ENCODE data around the gene MMP1. TPM values are rescaled to one million over a fixed set of nuclear protein-coding genes. Genes with fewer than 3 reads are reported as not detected.

The MMP1 gene
- total and polyA plus RNA-seq, 2 of the 4 experiments (the other 2 are of a cell fraction): 166 to 245 TPM

GRCh38 chr11:102830001-102830727, 32.2 kb upstream of the MMP1 start:
- no peaks in the 10 kb centered on the region for H3K79me1 ChIP-seq (ENCODE audit: low read depth in 1 of 2, low read length in 2 of 2)
- intact Hi-C loops (cut with micrococcal nuclease): no loop called here
- no peaks in the 10 kb centered on the region for H3K4me1 ChIP-seq (ENCODE audit: control insufficient read depth, insufficient read depth, low read length)
- 100% methylated on average over 1 of the region's 5 CpGs; no CpG with 5 or more reads in 1 of the 2 experiments for WGBS, 2 experiments (ENCODE audit: extremely low coverage in 2 of 2, insufficient read length in 1 of 2)
- no peaks in the 10 kb centered on the region for H4K20me1 ChIP-seq (ENCODE audit: insufficient read depth, low read length)
- H2BK120ac ChIP-seq (ENCODE audit: low read depth, low read length): no peak overlapping the region
- no peak overlapping the region for H2BK15ac ChIP-seq (ENCODE audit: low read depth, low read length)
- no peak overlapping the region for H2BK5ac ChIP-seq (ENCODE audit: low read depth, low read length, poor library complexity, severe bottlenecking)
- no peak for TF ChIP-seq ELK1 (IDR thresholded peaks at IDR 0.05; ENCODE audit: borderline replicate concordance, low read depth, low read length)
- TF ChIP-seq CHD1 (IDR thresholded peaks at IDR 0.05; ENCODE audit: low read depth, low read length): no peak
- no peak for TF ChIP-seq MAFK (IDR thresholded peaks at IDR 0.05; ENCODE audit: low read depth, low read length)
- TF ChIP-seq POLR2A (IDR thresholded peaks at IDR 0.05; ENCODE audit: low read depth, low read length): no peak
- no peak for TF ChIP-seq MAZ (IDR thresholded peaks at IDR 0.05; ENCODE audit: borderline replicate concordance, low read depth, low read length)
- no peak for TF ChIP-seq NFE2L2 (IDR thresholded peaks at IDR 0.05; ENCODE audit: low read depth, low read length)
- no peak for TF ChIP-seq RAD21 (IDR thresholded peaks at IDR 0.05; ENCODE audit: low read length)
- no peak for TF ChIP-seq RCOR1 (IDR thresholded peaks at IDR 0.05; ENCODE audit: insufficient replicate concordance, low read length)
- in situ Hi-C loops (cut with MboI; ENCODE audit: low sequenced_read_pairs): no loop called here
- BruUV-seq (replicated peaks): no TSS peak
- 0 out of 2 replicates have a peak, but pooled peaks cover 2% of the 10 kb centered on the region for H3K9me1 ChIP-seq (ENCODE audit: insufficient read depth, low read length)
- no peak overlapping the region for H2AFZ ChIP-seq (replicated peaks; ENCODE audit: low read length, poor library complexity)
- H2BK20ac ChIP-seq (ENCODE audit: low read depth, low read length): no peak overlapping the region
- no peak overlapping the region for H3K23ac ChIP-seq (ENCODE audit: low read depth, low read length)
- H2AK5ac ChIP-seq (ENCODE audit: low read depth, low read length): no peak overlapping the region
- dilution Hi-C loops (cut with HindIII; ENCODE audit: low sequenced_read_pairs, unreplicated experiment): no loop called here
- H3K9ac ChIP-seq (ENCODE audit: low read depth, low read length): no peak overlapping the region
- DNase-seq (peak; percentile 29), ATAC-seq (ENCODE audit: low read depth) (no peak)
- no peak overlapping the region for H4K91ac ChIP-seq (ENCODE audit: insufficient read depth, low read depth, low read length)
- H3K27me3 ChIP-seq (ENCODE audit: control insufficient read depth, insufficient read depth, low read length): no peaks in the 10 kb centered on the region; the same call in 1 of the 2 replicates
- CTCF ChIA-PET: interaction anchor here (1.8 kb wide), 1 partner anchor 84 kb away, joined by 5 read pairs; no protein-coding TSS in a partner anchor
- POLR2A ChIA-PET (ENCODE audit: unreplicated experiment): no interaction called here
- H4K8ac ChIP-seq (ENCODE audit: low read depth in 2 of 2, low read length in 2 of 2): no peak overlapping the region
- H3K56ac ChIP-seq (ENCODE audit: extremely low read depth, insufficient read depth, low read length): no peak overlapping the region
- no peak overlapping the region for H3K14ac ChIP-seq (replicated peaks; ENCODE audit: low read depth, low read length)
- no peak overlapping the region for H4K5ac ChIP-seq (ENCODE audit: low read depth, low read length)
- H3K18ac ChIP-seq (ENCODE audit: low read depth, low read length): no peak overlapping the region
- no peak overlapping the region for H3K4ac ChIP-seq (ENCODE audit: low read depth, low read length)
- no peak overlapping the region for H3K27ac ChIP-seq (ENCODE audit: insufficient read depth, low read length)
- H2AK9ac ChIP-seq (replicated peaks; ENCODE audit: low read depth, low read length, poor library complexity): no peak overlapping the region
- H3K4me2 ChIP-seq (ENCODE audit: low read depth, low read length): no peak overlapping the region
- no peaks in the 10 kb centered on the region for H3K36me3 ChIP-seq (ENCODE audit: control insufficient read depth, insufficient read depth, low read length)
- H3K4me3 ChIP-seq (ENCODE audit: insufficient read depth, low read depth, low read length): no peak overlapping the region
- H3K9me3 ChIP-seq (ENCODE audit: control insufficient read depth, insufficient read depth, low read length): peaks cover 3% of the 10 kb centered on the region; the same call in 1 of the 2 replicates

Measured in IMR-90 (cell line).